Right kidney (tissue), 1 donor: ENCODE results near the gene RXRA.

ENCODE experiments used
- DNase-seq: peaks from one replicate; pipeline ENCODE4 v3.0.0-alpha.2; 2016

Gene RXRA

DNA sequence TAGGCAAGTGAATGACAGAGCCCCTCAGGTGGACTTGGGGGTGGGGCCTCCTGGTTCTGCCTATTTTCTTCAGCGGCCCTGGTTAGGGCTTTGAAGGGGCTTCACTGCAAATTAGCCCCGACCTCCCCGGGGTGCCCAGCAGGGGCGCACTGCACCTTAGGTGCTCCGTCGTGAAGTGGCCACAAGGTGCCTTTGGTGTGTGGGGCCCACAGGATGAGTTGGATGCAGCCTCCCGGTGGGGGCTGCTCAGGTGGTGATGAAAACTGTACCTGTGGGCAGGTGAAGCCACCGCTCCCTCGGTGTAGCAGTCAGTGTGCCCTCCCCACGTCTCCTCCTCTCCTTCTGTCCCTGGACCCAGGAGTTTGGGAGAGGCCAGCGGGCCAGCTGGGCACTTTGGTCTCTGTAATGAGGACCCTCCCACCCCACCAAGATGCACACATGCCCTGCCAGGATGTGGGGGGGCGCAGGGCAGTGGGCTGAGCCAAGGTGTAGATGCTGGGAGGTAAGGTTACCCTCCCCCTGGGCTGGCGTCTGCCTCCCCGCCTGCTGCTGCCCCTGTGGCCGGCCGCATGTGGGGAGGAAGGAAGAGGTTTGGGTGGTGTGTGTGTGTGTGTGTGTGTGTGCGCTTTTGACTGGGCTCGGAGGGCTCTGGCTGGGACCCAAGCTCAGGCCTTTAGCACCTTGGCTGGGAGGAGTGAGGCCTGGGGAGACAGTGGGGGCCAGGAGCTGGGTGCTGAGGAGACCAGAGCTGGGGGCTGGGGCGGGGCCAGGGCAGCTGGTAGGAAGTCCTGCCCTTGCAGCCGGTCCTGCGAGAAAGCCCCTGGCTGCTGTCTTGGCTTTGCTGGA lies 55.6 kb downstream of the RXRA start:
- no peak for DNase-seq

DNA sequence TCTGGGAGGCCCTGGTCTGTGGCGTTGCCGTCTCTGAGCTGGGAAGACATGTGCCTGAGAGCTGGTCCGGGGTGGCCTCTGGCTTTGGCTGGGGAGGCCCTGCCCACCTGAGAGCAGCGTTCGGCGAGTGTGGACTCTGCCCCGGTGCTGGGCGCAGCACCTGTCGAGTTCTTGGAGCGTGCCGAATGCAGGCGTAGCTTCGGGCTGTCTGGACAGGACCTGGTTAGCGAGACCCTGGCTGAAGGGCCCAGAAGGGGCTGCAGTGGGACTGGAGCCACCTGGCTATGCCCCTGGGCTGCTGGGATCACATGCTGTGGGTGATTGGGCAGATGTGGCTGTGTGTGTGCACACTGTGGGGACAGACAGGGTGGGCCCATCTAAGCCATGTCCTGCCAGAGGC lies 56.5 kb downstream of the RXRA start:
- no peak for DNase-seq

DNA sequence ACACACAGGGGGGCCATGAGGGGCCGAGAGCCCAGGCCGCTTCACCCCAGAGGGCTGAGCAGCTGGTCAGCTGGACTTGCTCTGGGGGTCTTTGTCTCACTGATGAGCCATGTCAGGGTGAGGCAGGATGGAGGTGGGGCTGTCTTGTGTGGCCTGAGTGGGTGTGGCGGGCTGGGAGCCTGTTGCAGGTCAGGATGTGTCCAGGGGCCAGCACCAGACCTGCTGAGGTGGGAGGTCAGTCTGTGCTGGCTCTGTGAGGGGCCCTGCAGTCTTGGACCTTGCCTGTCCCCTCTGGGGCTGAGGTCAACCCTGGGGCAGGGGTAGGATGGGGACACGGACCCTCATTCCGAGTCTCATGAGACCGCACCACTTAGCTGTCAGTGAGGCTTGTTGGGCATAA lies 56.9 kb downstream of the RXRA start:
- DNase-seq, result no peak

DNA sequence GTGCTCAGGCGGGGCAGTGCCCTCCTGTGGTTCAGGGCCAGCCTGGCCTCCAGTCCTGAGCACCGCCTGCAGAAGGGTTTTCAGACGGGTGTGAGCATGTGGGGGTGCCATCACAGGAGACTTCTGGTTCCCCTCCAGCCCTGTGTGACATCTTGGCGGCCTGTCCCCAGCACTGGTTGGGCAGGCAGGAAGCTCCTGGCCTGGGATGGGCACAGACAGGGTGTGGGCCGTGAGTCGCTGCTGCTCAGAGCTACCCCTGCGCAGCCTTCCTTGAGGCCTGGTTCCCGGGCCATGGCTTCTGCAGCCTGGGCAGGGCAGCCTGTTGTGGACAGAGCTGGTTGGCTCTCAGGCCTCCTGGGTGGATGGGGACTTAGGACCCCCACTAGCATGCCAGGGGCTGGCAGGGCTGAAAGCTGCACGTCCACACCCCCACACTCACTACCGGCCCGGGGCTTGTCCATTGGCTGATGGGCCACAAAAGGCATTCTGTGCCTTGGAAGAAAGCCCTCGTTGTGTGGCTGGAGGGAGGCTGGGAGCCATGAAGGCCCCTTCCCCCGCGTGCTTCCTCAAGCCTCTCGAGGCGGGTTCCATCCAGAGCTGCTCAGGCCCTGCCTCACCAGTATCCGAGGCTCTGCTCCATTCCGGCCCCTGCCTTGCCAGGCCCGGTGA lies 58.7 kb downstream of the RXRA start:
- DNase-seq, result no peak

DNA sequence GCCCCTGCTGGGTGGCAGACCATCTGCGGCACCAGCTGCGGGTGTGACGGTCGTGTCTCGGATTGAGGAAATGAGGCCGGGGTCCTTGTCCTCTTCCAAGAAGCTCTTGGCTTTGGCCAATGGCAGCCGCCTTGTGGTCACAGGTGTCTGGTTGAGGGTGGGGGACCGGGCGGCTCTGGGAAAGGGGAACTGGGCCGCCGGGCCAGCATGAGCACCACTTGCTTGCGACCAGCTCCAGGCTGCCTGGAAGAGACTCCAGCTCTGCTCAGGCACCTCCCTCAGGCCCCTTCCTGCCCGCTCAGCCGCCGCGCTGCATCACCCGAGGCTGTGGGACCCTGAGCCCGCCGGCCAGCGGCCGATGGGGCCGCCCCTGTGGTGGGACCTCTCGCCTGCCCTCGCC lies 59.7 kb downstream of the RXRA start:
- no peak for DNase-seq

DNA sequence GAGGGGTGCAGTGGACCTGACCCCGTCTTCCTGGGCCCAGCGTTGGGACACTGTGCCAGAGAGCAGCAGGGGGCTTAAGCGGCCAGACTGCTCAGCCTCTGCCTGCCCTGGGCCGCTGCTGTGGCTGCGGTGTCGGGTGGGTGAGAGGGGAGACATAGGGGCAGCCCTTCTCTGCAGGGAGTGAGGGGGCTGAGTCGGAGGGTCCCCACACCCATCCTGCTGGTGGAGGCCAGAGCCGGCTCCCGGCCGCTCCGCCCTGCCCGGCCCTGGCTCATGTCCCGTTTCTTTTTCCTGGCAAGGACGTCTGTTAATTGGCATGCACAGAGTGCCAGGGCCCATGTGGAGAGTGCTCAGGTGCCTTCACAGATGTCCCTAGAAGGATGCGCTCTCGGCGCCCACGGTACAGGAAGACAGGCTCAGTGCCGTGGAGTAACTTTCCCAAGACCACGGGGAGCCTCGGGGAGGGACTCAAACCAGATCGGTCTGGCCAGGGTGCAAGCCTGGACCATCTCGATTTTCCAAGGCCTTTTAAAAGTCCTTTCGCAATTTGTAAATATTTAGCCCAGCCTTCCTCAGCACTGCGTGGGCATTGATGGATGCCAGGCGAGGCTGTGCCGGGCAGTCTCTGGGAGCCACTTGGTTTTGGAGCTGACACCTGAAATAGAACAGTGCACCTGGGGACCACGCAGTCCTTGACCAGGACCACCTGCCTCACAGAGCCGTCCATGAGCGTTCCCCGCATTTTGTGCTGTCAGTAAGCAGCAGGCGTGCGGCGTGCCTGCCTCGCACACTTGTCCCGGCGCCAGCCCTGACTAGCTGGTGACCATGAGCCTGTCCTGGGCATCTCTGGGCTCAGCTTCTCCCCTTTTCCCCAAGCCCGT lies 60.9 kb downstream of the RXRA start:
- no peak for DNase-seq

DNA sequence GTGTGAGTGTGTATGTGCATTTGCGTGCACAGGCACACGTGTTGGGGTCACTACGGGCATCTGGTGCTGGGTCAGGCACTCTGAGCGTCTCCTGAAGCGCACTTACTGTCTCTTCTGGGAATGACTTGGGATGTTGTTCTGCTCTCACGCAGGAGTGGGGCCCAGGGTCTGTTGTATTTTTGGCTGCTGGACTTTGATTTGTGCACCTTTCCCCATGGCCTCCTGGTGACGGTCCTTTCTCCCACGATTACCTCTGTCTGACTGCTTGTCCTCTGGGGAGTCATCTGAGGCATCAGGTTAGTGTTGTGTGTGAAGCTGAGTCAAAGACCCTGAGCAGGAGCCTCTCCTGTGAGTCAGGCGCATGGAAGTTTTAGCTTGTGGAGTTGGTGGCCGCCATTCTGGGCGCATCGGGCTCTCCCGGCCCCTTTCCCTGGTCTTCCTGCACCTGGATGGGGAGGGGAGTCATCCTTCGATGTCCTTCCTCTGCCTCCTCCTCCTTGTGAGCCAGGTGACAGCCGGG lies 62.1 kb downstream of the RXRA start:
- DNase-seq, result no peak

DNA sequence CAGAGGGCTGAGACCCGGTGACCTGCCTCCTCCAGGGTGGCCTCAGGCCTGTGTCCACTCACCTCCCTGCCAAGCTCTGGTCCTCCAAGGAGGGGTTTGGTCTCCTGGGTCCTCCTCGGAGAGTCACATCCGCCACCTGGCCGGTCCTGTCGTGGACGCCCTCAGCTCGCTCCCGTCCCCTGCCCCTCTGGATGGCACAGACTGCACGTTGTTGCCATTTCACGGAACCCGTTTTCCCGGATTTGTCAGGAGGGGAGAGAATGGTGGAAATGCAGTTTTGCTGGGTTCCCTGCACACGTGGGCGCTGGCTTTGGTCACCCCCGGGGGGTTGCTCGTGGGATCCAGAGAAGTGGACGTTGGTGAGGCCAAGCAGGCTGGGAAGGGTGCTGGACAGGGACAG lies 62.7 kb downstream of the RXRA start:
- DNase-seq, result no peak

DNA sequence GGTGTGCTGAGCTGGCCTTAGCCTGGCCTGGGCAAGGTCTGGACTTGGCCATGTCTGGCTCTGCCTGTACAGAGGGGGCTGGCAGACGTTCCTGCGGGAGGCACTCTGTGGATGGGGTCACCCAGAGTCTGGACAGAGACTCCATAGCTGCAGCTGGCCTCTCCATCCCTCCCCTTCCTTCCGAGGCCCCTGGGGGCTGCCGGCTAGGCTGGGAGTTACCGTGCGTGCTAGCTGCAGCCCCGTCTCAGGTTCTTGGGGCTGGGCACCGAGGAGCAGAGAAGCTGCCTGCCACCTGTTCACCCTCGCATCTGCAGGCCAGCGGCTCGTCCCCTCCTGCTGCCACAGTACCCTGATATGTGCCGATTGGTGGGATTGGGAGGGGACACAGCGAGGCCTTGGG lies 63.4 kb downstream of the RXRA start:
- DNase-seq, result no peak

DNA sequence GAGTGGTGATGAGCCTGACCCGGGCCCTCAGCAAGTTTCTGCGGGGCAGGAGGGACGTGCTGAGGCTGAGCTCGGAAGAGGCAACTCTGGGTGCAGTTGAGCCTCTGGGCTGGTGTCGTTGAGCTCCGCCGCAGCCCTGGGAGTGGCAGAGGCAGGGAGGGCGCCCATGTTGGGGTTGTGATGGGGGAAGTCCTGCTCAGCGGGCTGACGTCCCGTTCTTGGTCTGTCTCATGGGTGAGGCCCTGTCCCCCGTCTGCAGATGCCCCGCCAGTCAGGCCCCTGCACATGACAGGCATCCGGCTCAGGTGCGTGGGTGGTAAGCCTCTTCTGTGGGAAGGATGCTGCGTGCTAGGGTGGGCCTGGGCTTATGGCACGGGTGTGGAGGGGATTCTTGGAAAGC lies 64.3 kb downstream of the RXRA start:
- DNase-seq, result no peak

DNA sequence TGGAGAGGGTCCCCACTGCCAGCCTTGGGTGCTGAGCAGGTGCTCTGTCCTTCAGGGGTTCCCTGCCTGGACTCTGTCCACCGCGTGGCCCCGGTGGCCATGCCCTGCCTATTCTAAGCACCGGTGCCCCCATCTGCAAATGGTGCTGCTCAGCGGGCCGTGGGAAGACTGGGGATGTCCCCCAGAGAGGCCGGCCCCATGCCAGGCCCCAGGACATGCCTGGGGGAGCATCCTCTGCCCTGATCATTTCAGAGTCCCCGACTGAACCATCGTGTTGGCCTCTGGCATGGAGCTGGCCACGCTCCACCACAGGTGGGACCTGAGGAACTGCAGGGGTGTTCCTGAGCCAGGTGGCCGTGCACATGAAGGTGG lies 64.7 kb downstream of the RXRA start:
- no peak for DNase-seq

DNA sequence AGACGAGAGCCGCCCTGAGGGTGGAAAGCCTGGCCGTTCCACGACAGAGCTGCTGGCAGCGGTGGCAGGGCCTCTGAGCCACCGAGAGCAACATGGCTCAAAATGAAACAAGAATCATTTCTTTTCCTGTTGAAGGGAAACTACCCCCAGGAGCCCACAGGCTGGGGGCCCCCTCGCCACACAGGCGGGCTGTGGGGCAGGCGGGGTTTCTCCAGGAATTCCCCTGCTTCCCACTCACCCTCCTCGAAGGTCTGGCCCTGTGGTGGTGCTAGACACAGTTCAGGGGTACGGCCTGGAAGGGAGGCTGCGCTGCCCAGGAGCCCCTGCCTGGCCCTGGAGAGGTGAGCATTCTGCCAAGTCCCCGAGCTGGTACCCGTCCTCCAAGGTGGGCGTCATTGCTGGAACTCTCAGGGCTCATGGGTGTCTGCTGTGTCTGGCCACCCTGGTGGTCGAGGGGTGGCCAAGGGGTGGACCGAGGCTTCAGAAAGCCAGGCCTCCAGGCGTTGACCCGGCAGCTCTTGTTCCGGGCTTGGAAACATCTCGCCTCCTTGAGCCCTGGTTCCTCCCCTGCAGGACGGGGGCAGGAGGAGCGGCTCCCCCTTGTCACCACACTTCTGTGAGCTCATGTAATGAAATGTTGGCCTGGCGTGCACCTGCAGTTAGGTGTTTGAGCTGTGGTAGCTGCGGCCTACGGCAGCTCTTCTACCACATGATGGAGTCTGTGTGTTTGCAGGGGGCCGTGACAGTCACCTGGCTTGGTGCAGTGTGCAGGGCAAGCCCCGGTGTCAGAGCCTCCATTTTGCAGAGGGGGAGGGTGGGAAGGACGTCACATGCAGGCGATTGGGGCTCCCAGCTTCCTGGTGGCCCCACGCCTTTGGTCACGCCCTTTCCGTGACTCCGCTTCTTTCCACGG lies 65.3 kb downstream of the RXRA start:
- DNase-seq, result no peak

DNA sequence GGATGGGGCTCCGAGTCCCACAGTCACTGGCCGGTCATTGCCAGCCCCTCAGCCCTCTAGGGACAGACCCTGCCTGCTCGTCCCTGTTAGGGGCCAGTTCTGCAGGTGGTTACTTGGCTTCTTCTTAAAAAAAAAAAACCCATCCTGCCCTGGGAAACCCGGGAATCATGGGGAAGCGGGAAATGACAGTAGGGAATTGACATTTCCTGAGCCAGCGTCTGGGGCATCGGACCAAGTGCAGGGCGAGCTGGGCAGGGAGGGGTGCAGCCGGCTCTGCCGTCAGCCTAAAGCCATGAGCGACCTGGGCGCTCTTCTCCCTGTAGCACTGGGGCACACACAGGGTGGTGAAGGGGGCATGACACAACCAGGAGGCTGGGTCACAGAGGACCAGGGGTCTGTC lies 66.6 kb downstream of the RXRA start:
- no peak for DNase-seq

DNA sequence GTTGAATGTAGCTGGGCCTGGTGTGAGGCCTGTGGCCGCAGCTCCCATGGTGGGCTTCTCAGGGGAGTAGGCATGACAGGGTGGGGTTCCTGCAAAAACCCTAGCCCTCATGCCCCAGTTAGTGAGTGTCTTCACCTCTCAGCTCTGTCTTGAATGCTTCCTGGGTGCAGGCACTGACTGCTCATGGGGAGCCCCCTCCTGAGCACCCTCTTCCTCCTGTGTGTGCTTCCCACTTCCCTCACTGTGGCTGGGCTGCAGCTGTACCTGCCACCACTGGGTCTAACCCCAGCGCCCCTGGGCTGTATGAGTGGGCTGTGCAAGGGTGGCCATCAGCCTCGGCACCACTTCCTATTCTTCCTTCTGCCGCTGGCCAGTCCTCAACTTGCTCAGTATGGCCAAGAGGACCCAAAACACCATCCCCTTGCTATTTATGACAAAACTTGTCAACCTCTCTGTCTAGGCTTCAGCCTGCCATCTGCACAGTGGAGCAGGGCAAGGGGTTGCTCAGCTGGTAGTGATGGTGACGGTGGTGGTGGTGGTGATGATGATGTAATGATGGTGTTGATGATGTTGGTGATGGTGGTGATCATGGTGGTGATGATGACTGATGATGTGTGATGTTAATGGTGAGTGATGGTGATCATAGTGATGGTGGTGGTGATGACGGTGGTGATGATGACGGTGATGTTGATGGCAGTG lies 67.5 kb downstream of the RXRA start:
- no peak for DNase-seq

DNA sequence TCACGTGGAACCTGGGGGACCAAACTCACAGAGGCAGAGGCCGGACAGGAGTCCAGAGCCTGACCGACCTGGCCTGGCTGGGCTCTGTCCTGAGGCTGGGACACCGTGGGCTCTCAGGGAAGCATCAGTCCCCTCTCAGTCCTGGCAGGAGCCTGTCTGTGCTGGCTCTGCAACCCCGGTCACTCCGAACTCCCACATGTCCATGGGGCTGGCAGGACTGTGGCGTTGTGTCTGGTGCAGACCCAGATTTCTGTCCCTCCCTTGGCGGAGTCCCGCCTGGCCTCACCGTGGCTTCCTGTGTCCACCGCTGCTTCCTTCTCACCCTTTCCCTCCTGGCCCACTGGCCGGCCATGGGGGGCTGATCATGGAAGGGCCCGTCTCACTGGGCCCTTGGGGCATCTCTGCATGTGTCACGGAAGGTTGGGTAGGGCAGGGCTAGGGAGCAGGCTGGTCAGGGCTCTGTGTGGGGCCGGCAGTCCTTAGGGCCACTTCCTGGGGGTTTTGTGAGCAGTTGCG lies 68.8 kb downstream of the RXRA start:
- no peak for DNase-seq

DNA sequence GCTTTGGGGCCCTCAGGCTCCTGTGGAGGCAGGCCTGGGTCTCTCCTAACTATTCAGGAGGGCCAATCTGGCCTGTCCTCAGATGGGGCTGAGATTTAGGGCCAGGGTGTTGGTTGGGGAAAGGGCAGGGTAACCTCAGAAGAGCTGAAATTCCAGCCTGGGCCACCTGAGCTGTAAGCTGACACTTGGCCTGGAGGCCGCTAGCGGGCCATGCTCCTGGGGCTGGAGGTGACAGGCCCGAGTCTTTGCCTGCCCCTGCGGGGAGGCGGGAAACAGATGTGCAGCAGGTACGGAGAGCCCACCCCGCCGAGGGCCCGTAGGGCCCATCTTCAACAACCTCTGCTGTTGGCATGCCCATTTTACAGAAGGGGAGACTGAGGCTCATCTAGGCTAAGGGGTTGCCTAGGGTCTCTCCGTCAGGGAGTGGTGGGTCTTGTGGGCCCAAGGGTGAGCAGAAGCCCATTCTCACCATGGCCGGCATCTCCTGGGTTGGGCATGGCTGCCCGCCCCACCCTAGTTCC lies 69.5 kb downstream of the RXRA start:
- no peak for DNase-seq

DNA sequence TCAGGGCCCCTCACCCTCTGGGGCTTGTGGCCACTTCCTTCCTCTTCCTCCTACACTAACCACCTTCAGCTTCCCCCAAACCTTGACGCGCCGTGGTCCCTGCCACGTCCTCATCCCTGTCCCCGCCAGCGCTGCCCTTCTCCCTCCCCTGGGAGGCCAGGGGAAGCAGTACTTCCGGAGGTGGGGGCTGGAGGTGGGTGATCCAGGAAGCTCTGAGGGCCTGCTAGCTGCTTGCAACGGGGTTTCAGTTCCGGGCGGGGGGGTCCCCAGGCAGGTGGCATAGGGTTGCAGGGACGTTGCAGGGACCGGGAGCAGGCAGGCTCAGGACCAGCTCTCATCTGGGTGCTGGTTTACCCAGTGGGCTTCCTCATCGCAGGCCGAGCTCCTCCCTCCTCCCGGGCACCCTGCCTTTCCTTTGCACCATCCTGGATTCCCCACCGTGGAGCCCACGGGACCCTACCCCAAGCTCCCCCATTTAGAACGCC lies 70.0 kb downstream of the RXRA start:
- DNase-seq, result no peak

DNA sequence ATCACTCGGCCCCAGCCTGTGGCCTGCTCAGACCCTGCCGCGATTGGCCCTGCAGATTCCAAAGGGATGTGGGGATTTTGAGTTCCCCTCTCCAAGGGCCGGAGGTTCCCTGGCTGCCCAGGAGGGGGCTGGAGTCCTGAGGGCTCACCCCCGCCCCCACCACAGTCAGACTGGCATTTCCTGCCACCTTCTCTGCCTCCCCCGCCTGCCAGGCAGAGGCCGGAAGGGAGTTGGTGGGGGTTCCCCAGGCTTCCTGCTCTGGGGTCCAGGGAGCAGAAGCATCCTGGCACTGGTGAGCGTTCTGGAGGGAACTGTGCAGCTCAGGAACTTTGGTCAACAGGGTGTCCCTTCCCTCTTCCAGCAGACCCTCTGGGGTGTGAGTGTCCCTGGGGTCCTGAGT lies 70.6 kb downstream of the RXRA start:
- no peak for DNase-seq

DNA sequence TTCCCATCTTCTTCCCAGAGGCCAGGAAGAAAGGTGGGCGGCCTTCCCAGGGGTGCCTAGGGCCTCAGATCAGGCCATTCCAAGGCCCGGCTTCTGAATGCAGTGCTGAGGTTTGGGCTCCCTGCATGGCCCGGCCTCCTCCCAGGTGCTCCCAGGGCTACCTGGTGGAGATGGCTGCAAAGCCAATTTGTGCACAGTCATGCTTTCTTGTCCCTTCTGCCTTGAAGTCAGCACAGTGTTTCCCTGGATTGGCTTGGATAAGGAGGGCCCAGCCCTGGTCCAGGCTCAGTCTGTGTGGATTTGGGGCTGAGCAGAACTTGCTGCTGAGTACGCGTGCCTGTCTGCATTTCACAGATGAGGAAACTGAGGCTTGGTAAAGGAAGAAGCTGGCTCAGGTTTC lies 72.5 kb downstream of the RXRA start:
- no peak for DNase-seq

DNA sequence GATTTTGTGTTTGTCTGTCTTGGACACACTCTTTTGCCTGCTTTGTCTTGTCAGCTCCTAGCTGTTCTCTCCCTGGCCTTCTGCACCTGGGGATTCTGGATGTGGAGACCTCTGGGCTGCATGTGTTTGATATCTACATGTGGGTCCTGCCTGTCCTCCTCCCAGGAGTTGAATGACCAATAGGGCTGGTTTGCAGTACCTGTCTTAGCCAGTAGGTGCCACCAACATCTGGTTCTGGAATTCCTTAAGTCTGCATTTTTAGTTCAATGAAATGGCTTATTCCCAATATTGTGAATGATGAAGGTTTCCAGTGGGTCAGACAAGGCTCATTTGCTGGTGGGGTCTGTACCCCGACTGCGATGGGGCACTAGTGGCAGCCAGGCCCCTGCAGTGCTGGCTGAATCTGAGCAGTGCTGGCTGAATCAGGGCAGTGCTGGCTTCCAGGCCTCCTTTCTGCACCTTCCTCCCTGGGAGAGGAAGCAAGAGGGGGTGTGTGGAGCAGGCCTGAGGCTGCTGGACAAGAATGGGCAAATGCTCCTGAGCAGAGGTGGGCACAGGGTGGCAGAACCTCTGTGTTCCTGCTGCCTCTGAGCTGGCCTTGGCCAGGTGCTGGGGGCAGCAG lies 73.3 kb downstream of the RXRA start:
- DNase-seq, result no peak
